Testis (tissue), 3 donors: ENCODE measurements around the gene NEAT1. TPM values are rescaled to one million over a fixed set of nuclear protein-coding genes. Genes with fewer than 3 reads are reported as not detected.
A peak's percentile ranks its signal among the peaks of the same experiment; 100 is the strongest.

ENCODE experiments used
- DNase-seq: peaks from one replicate; pipeline ENCODE4 v3.0.0-alpha.2; 2019
- H3K27ac ChIP-seq, 2 donors: fragments of 200-600 bp; sonication (generic); one replicate each; pipeline ENCODE4 v1.5.1; 2019
- H3K27me3 ChIP-seq: fragments of 200-600 bp; sonication (generic); one replicate; pipeline ENCODE4 v1.5.1; 2019
- H3K36me3 ChIP-seq: fragments of 200-600 bp; sonication (generic); one replicate; pipeline ENCODE4 v1.5.1; 2017; ENCODE audit warnings: low read depth; ENCODE audit errors: missing control alignments
- H3K4me1 ChIP-seq: fragments of 200-600 bp; sonication (generic); one replicate; pipeline ENCODE4 v1.5.1; 2019
- H3K4me3 ChIP-seq, 2 donors: fragments of 200-600 bp; sonication (generic); one replicate each; pipeline ENCODE4 v1.5.1; 2017 to 2019
- H3K9me3 ChIP-seq: fragments of 200-600 bp; sonication (generic); one replicate; pipeline ENCODE4 v1.5.1; 2017
- CTCF ChIP-seq, 3 experiments: fragments of 450-650 bp in 2 of 3; fragments of 200-600 bp in 1 of 3; sonication (generic) in 1 of 3; IDR thresholded peaks; one replicate each; pipeline ENCODE4 v1.5.1; 2016 to 2019; ENCODE audit warnings: antibody characterized with exemption in 3 of 3, mild to moderate bottlenecking in 2 of 3, moderate library complexity in 1 of 3
- POLR2A ChIP-seq: fragments of 450-650 bp; IDR thresholded peaks from one replicate; pipeline ENCODE4 v1.6.1; 2017; ENCODE audit warnings: antibody characterized with exemption, mild to moderate bottlenecking, moderate library complexity
- WGBS, 2 donors: methylation state at CpG; one replicate each; pipeline ENCODE4 v1.1.5; 2018; 5-methylcytosine and 5-hydroxymethylcytosine counted together
- intact Hi-C: fragments of 100-400 bp; cut with DNase I; formaldehyde crosslinking; loops from one replicate; pipeline ENCODE4 v1.15.1; 2023; ENCODE audit warnings: low total_unique reads
- polyA plus RNA-seq: library from polyadenylated mRNA; stranded (reverse); fragments of 350-450 nt; fragmentation: Illumina TruSeq; extraction: RNeasy Lipid Tissue Mini Kit (QIAGEN cat#74804); gene quantifications from one replicate; pipeline ENCODE4 v1.2.3, GENCODE V29; 2014; ENCODE audit warnings: low read depth, low replicate concordance; ENCODE audit not compliant: insufficient read depth
- total RNA-seq, 2 donors: library from RNA; depleted of rRNA; stranded (reverse); fragments of >200 nt; gene quantifications; one replicate each; pipeline ENCODE4 v1.2.3, GENCODE V29; 2016

Gene NEAT1
- total and polyA plus RNA-seq, 3 donors from 2014 or later: 189 to 243 (median 230) TPM

DNA sequence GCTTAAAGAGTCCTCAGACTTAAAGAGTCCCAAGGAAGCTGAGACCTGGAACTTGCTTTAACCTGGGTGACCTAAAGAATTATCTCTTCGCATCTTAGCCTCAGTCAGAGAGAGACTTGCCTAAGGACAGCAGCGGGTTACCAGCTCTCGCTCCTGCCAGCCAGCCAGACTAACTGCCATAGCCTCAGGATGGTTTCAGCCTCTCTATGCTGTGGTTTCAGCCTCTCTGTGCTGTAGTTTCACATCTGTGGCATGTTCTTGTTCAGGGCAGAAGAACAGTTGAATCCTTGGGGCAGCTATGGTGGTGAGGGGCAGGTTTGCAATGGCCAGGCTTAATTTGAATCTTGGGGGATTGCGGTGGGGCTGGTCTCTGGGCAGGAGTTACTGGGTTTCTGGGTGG is 33.9 kb upstream of the NEAT1 start:
- 93 to 98% methylated on average over 4 of the region's 4 CpGs for WGBS, 2 donors
- intact Hi-C loops: no loop called here
- H3K4me3 ChIP-seq: no peak overlapping the region
- no peaks in the 10 kb centered on the region for H3K9me3 ChIP-seq
- peaks cover 59% of the 10 kb centered on the region for H3K4me1 ChIP-seq
- TF ChIP-seq POLR2A (no peak), CTCF (IDR thresholded peaks at IDR 0.05) (no peak)
- H3K27me3 ChIP-seq: no peaks in the 10 kb centered on the region
- H3K27ac ChIP-seq: no peak overlapping the region
- DNase-seq: no peak
- no peaks in the 10 kb centered on the region for H3K36me3 ChIP-seq

DNA sequence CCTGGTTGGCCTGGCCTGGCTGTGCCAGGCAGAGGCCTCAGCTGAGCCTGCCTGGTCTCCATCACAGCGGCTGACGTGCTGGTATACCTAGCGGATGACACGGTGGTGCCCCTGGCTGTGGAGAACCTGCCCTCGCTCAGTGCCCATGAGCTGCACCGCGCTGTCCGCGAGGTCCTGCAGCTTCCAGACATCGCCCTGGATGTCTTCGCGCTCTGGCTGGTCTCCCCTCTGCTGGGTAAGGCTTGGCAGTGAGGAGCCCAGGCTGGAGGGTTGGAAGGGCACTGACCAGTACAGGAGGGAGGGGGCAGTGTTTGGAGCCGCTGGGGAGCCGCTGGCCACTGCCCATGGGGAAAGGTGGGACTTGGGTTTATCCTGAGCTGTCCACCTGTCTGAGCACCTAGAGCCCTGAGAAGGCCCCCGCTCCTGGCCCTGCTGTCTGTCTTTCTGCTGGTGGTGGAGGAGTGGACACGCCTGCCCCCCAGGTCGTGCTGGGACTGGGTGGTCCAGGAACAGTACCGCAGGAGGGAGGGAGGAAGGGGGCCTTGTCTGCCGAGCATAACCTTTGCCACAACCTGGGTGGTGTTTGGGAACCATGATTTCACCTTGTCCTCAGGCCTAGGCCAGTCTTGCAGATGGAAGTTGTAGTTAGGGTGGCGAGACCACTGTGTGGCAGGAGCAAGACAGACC is 33.2 kb upstream of the NEAT1 start:
- WGBS, 2 donors: 73 to 81% methylated on average over 14 to 20 of the region's 20 CpGs
- Histone ChIP-seq H3K27ac (peak overlapping the region in 1 of 2 donors; percentile 35), H3K4me3 (no peak overlapping the region), H3K4me1 (peaks cover 59% of the 10 kb centered on the region), H3K36me3 (no peaks in the 10 kb centered on the region), H3K27me3 (no peaks in the 10 kb centered on the region), H3K9me3 (no peaks in the 10 kb centered on the region)
- intact Hi-C loops: no loop called here
- TF ChIP-seq POLR2A (no peak), CTCF (IDR thresholded peaks at IDR 0.05) (no peak)
- no peak for DNase-seq

GRCh38 chr11:65390099-65390941 is 32.3 kb upstream of the NEAT1 start:
- no peak for TF ChIP-seq POLR2A
- TF ChIP-seq CTCF (IDR thresholded peaks at IDR 0.05): no peak
- peaks cover 59% of the 10 kb centered on the region for H3K4me1 ChIP-seq

DNA sequence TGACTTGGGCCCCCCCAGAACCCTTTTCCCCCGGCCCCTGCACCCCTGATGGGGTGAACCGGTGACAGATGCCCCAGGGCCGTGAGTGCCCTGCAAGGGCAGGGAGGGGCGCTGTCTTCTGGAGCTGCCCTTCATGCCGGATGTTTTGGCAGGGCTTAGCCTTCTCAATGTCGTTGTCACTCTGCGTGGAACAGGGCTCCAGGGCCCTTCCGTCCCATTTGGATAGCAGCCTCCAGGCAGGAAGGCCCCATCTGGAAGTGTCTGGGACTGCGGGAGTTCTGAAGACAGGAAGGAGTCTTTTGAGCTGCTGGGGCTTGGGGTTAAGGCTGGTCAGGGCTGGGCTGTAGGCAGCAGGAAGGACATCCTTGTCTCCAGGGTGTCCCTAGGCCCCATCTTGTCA is 31.6 kb upstream of the NEAT1 start:
- no peaks in the 10 kb centered on the region for H3K9me3 ChIP-seq
- 0 to 61% methylated on average over 2 to 9 of the region's 9 CpGs for WGBS, 2 donors
- TF ChIP-seq CTCF (IDR thresholded peaks at IDR 0.05) (no peak), POLR2A (no peak)
- no peak overlapping the region for H3K4me3 ChIP-seq
- peak overlapping the region; percentile 35 to 50 for H3K27ac ChIP-seq
- intact Hi-C loops: no loop called here
- peak; percentile 52 for DNase-seq
- H3K36me3 ChIP-seq: no peaks in the 10 kb centered on the region
- H3K27me3 ChIP-seq: no peaks in the 10 kb centered on the region
- H3K4me1 ChIP-seq: peaks cover 59% of the 10 kb centered on the region

More at GRCh38 chr11:65390099-65390941, 32.3 kb upstream of the NEAT1 start:
- DNase-seq: peak; percentile 72
- no peaks in the 10 kb centered on the region for H3K36me3 ChIP-seq
- no peaks in the 10 kb centered on the region for H3K9me3 ChIP-seq
- intact Hi-C loops: no loop called here
- H3K4me3 ChIP-seq: no peak overlapping the region
- peak overlapping the region; percentile 35 to 50 for H3K27ac ChIP-seq
- H3K27me3 ChIP-seq: no peaks in the 10 kb centered on the region
- 53 to 64% methylated on average over 15 to 21 of the region's 21 CpGs for WGBS, 2 donors
